Measurements from ENCODE around the gene SGSH.
A peak's percentile ranks its signal among the peaks of the same experiment; 100 is the strongest.
"Not testable (repeated sequence)": the region's sequence is repeated elsewhere in the genome, so short reads cannot be mapped to it uniquely, and the experiment has no call there.

The SGSH gene

DNA sequence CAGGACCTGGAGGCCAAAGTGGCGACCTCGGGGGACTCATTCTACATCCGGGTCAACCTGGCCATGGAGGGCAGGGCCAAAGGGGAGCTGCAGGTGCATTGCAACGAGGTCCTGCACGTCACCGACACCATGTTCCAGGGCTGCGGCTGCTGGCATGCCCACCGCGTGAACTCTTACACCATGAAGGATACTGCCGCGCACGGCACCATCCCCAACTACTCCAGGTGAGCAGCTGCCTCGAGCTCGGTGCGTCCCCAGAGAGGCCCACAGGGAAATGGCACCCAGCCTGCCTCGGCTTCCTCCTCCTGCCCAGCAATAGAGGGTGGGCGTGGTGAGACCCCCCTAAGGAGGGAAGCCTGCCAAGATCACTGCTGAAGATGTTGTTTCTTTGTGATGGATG lies 17.9 kb downstream of the SGSH start:
- H3K27me3 ChIP-seq (ENCODE audit: insufficient read depth, poor library complexity, severe bottlenecking): no peaks in the 10 kb centered on the region
- ATAC-seq (ENCODE audit: low read depth) (no peak), DNase-seq (ENCODE audit: low spot score) (peak; percentile 61)
- H3K4me3 ChIP-seq (ENCODE audit: severe bottlenecking): no peak overlapping the region
- TF ChIP-seq, protein P1, sequence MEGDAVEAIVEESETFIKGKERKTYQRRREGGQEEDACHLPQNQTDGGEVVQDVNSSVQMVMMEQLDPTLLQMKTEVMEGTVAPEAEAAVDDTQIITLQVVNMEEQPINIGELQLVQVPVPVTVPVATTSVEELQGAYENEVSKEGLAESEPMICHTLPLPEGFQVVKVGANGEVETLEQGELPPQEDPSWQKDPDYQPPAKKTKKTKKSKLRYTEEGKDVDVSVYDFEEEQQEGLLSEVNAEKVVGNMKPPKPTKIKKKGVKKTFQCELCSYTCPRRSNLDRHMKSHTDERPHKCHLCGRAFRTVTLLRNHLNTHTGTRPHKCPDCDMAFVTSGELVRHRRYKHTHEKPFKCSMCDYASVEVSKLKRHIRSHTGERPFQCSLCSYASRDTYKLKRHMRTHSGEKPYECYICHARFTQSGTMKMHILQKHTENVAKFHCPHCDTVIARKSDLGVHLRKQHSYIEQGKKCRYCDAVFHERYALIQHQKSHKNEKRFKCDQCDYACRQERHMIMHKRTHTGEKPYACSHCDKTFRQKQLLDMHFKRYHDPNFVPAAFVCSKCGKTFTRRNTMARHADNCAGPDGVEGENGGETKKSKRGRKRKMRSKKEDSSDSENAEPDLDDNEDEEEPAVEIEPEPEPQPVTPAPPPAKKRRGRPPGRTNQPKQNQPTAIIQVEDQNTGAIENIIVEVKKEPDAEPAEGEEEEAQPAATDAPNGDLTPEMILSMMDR (IDR thresholded peaks at IDR 0.05; ENCODE audit: poor library complexity, severe bottlenecking): no peak
- no peaks in the 10 kb centered on the region for H3K9me3 ChIP-seq (ENCODE audit: severe bottlenecking)
- no peak overlapping the region for H3K27ac ChIP-seq (ENCODE audit: poor library complexity, severe bottlenecking)
- H3K4me1 ChIP-seq (ENCODE audit: insufficient read depth, poor library complexity, severe bottlenecking): no peaks in the 10 kb centered on the region
- H3K36me3 ChIP-seq (ENCODE audit: low read depth): no peaks in the 10 kb centered on the region

GRCh38 chr17:80201446-80201845 lies 18.7 kb downstream of the SGSH start:
- Histone ChIP-seq H3K9me3 (ENCODE audit: severe bottlenecking) (no peaks in the 10 kb centered on the region), H3K27ac (ENCODE audit: poor library complexity, severe bottlenecking) (no peak overlapping the region), H3K4me3 (ENCODE audit: severe bottlenecking) (no peak overlapping the region), H3K27me3 (ENCODE audit: insufficient read depth, poor library complexity, severe bottlenecking) (no peaks in the 10 kb centered on the region), H3K4me1 (ENCODE audit: insufficient read depth, poor library complexity, severe bottlenecking) (no peaks in the 10 kb centered on the region), H3K36me3 (ENCODE audit: low read depth) (no peaks in the 10 kb centered on the region)
- TF ChIP-seq, protein P1 (IDR thresholded peaks at IDR 0.05; ENCODE audit: poor library complexity, severe bottlenecking): no peak
- DNase-seq (ENCODE audit: low spot score): no peak
- ATAC-seq (ENCODE audit: low read depth): no peak

DNA sequence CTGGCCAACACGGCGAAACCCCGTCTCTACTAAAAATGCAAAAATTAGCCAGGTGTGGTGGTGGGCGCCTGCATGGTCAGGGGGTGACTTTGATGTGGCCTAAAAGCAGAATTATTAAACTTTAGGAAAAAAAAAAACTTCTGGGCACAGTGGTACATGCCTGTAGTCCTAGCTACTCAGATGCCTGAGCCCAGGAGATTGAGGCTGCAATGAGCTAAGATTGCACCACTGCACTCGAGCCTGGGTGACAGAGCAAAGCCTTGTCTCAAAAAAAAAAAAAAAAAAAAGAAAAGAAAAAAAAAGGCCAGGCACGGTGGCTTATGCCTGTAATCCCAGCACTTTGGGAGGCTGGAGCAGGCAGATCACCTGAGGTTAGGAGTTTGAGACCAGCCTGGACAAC lies 20.8 kb downstream of the SGSH start:
- not testable (repeated sequence) for H3K36me3 ChIP-seq (ENCODE audit: low read depth); H3K27ac ChIP-seq (ENCODE audit: poor library complexity, severe bottlenecking); H3K9me3 ChIP-seq (ENCODE audit: severe bottlenecking); H3K4me3 ChIP-seq (ENCODE audit: severe bottlenecking); ATAC-seq (ENCODE audit: low read depth); DNase-seq (ENCODE audit: low spot score); H3K4me1 ChIP-seq (ENCODE audit: insufficient read depth, poor library complexity, severe bottlenecking); H3K27me3 ChIP-seq (ENCODE audit: insufficient read depth, poor library complexity, severe bottlenecking)

DNA sequence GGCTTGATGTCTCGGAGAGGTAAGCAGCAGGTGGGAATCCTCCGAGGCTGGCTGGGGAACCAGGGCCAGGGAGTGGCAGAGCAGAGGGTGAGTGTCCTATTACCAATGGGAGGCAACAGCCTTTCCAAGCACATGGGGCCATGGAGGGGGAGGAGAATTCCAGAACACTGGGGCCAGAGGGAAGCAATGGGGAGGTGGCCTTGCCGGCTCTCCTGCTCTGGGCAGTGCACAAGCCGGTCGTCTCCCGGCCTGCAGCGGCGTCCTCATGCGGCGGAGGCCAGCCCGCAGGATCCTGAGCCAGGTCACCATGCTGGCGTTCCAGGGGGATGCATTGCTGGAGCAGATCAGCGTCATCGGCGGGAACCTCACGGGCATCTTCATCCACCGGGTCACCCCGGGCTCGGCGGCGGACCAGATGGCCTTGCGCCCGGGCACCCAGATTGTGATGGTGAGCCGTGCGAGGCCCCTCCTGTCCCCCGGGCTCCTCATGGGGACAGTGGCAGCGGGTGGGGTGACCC lies 21.9 kb downstream of the SGSH start:
- DNase-seq (ENCODE audit: low spot score): no peak

GRCh38 chr17:80196652-80197051 lies 23.5 kb downstream of the SGSH start:
- no peak for DNase-seq (ENCODE audit: low spot score)
- H3K9me3 ChIP-seq (ENCODE audit: severe bottlenecking): no peaks in the 10 kb centered on the region
- TF ChIP-seq, protein P1 (IDR thresholded peaks at IDR 0.05; ENCODE audit: poor library complexity, severe bottlenecking): no peak
- H3K36me3 ChIP-seq (ENCODE audit: low read depth): no peaks in the 10 kb centered on the region
- H3K4me1 ChIP-seq (ENCODE audit: insufficient read depth, poor library complexity, severe bottlenecking): no peaks in the 10 kb centered on the region
- H3K27me3 ChIP-seq (ENCODE audit: insufficient read depth, poor library complexity, severe bottlenecking): no peaks in the 10 kb centered on the region
- ATAC-seq (ENCODE audit: low read depth): no peak
- no peak overlapping the region for H3K27ac ChIP-seq (ENCODE audit: poor library complexity, severe bottlenecking)
- H3K4me3 ChIP-seq (ENCODE audit: severe bottlenecking): no peak overlapping the region

More for the DNA sequence above, 21.9 kb downstream of the SGSH start:
- Histone ChIP-seq H3K4me3 (ENCODE audit: severe bottlenecking) (no peak overlapping the region), H3K9me3 (ENCODE audit: severe bottlenecking) (no peaks in the 10 kb centered on the region), H3K27ac (ENCODE audit: poor library complexity, severe bottlenecking) (no peak overlapping the region), H3K4me1 (ENCODE audit: insufficient read depth, poor library complexity, severe bottlenecking) (no peaks in the 10 kb centered on the region), H3K27me3 (ENCODE audit: insufficient read depth, poor library complexity, severe bottlenecking) (no peaks in the 10 kb centered on the region), H3K36me3 (ENCODE audit: low read depth) (no peaks in the 10 kb centered on the region)
- TF ChIP-seq, protein P1 (IDR thresholded peaks at IDR 0.05; ENCODE audit: poor library complexity, severe bottlenecking): no peak
- ATAC-seq (ENCODE audit: low read depth): peak; percentile 48

Data from RWPE2 (cell line).